Neural crest cell (in vitro differentiated cells): ENCODE results near the gene CTRB1. TPM values are rescaled to one million over a fixed set of nuclear protein-coding genes. Genes with fewer than 3 reads are reported as not detected.
A peak's percentile ranks its signal among the peaks of the same experiment; 100 is the strongest.
"Not testable (repeated sequence)": the region's sequence is repeated elsewhere in the genome, so short reads cannot be mapped to it uniquely, and the experiment has no call there.

ENCODE experiments used
- DNase-seq: peaks from one replicate; pipeline ENCODE4 v3.0.0; 2021; ENCODE audit warnings: low read depth, mixed read lengths, low spot score
- H3K27ac Mint-ChIP-seq: one replicate; pipeline ENCODE4 v1.8.0; 2021; ENCODE audit warnings: mild to moderate bottlenecking, mixed read lengths; ENCODE audit not compliant: unreplicated experiment
- H3K27me3 Mint-ChIP-seq: 2 replicates; pipeline ENCODE4 v1.8.0; 2021; ENCODE audit warnings: low read depth, mild to moderate bottlenecking, mixed read lengths
- H3K36me3 Mint-ChIP-seq: 2 replicates; pipeline ENCODE4 v1.8.0; 2021; ENCODE audit warnings: low read depth, mild to moderate bottlenecking, mixed read lengths
- H3K4me1 Mint-ChIP-seq: 2 replicates; pipeline ENCODE4 v1.8.0; 2021; ENCODE audit warnings: mixed read lengths
- H3K4me3 Mint-ChIP-seq: one replicate; pipeline ENCODE4 v1.8.0; 2021; ENCODE audit warnings: mild to moderate bottlenecking, mixed read lengths
- H3K9me3 Mint-ChIP-seq: 2 replicates; pipeline ENCODE4 v1.8.0; 2021; ENCODE audit warnings: mixed read lengths
- total RNA-seq: library from RNA; stranded (reverse); gene quantifications from 2 replicates; pipeline ENCODE4 v1.2.1, GENCODE V29; 2021
- TF ChIP-seq, protein P1 (sequence below): fragments of 200-600 bp; sonication (generic); conservative IDR thresholded peaks from 2 replicates; pipeline ENCODE4 v1.5.0; 2021; ENCODE audit warnings: antibody characterized with exemption, mild to moderate bottlenecking

CTRB1 gene
- total RNA-seq, 1 donor from 2014 or later, result not detected

DNA sequence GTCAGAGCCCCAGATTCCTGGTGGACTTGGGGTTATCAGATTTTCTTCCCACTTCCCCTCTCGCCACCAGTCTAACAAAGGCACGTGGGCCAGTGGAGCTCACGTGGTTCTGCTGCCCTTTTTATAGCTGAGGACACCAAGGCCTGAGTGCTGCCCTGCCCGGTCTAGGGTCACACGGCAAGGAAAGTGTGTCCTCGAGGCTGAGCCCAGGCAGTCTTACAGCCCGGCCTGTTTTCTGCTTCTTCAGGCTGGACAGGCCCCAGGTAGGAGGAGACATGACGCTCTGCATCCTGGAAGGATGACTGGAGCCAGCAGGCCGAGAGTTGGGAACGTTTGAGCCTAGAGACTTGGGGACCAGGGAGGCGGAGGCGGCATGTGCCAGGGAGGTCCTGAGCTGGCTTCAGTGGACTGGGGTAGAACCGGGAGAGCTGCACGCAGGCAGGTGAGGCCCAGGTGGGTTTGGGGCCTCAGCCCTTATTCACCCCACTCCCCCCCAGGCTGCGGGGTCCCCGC, 3.5 kb downstream of the CTRB1 start:
- H3K4me3 Mint-ChIP-seq, result no peak overlapping the region
- H3K27me3 Mint-ChIP-seq, result peaks cover 3% of the 10 kb centered on the region
- H3K27ac Mint-ChIP-seq, result no peak overlapping the region
- no peak for DNase-seq
- no peaks in the 10 kb centered on the region for H3K9me3 Mint-ChIP-seq
- H3K4me1 Mint-ChIP-seq, result no peaks in the 10 kb centered on the region
- H3K36me3 Mint-ChIP-seq, result no peaks in the 10 kb centered on the region
- TF ChIP-seq, protein P1, sequence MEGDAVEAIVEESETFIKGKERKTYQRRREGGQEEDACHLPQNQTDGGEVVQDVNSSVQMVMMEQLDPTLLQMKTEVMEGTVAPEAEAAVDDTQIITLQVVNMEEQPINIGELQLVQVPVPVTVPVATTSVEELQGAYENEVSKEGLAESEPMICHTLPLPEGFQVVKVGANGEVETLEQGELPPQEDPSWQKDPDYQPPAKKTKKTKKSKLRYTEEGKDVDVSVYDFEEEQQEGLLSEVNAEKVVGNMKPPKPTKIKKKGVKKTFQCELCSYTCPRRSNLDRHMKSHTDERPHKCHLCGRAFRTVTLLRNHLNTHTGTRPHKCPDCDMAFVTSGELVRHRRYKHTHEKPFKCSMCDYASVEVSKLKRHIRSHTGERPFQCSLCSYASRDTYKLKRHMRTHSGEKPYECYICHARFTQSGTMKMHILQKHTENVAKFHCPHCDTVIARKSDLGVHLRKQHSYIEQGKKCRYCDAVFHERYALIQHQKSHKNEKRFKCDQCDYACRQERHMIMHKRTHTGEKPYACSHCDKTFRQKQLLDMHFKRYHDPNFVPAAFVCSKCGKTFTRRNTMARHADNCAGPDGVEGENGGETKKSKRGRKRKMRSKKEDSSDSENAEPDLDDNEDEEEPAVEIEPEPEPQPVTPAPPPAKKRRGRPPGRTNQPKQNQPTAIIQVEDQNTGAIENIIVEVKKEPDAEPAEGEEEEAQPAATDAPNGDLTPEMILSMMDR, result no peak

GRCh38 chr16:75223129-75223528, 4.3 kb downstream of the CTRB1 start:
- H3K27ac Mint-ChIP-seq, H3K4me1 Mint-ChIP-seq, H3K27me3 Mint-ChIP-seq, H3K4me3 Mint-ChIP-seq, H3K36me3 Mint-ChIP-seq, H3K9me3 Mint-ChIP-seq, DNase-seq: not testable (repeated sequence)

- Mint-ChIP-seq H3K27ac (peak overlapping the region; percentile 92), H3K27me3 (peaks cover 3% of the 10 kb centered on the region), H3K4me1 (no peaks in the 10 kb centered on the region), H3K4me3 (peak overlapping the region; percentile 57), H3K36me3 (no peaks in the 10 kb centered on the region), H3K9me3 (no peaks in the 10 kb centered on the region)
- no peak for DNase-seq
- TF ChIP-seq, protein P1, result no peak
Measured at GRCh38 chr16:75224306-75225082, 5.7 kb downstream of the CTRB1 start.

DNA sequence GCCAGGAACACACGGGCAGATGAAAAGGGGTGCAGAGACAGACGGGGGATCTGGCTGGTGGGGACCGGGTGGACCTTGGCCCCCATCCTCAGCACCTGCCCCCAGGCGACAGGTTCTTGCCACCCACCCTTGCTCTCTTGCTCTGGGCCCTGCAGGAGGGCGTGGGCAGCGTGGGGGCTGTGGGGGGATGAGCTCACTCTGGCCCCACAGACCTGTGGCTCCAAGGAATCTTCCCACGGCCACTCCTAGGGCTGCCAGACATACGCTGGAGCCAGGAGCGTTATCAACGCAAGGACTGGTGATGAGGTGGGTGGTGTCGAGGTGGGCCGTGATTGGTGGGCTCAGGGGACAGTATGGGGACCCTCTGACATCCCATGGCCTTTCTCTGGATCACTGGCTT, 6.3 kb downstream of the CTRB1 start:
- TF ChIP-seq, protein P1, result no peak
- Mint-ChIP-seq H3K27me3 (peaks cover 3% of the 10 kb centered on the region), H3K4me1 (no peaks in the 10 kb centered on the region), H3K27ac (no peak overlapping the region), H3K4me3 (no peak overlapping the region), H3K36me3 (no peaks in the 10 kb centered on the region), H3K9me3 (no peaks in the 10 kb centered on the region)
- no peak for DNase-seq

GRCh38 chr16:75225678-75226515, 7.1 kb downstream of the CTRB1 start:
- Mint-ChIP-seq H3K4me1 (peaks cover 5% of the 10 kb centered on the region), H3K36me3 (no peaks in the 10 kb centered on the region), H3K27ac (no peak overlapping the region), H3K4me3 (peak overlapping the region; percentile 34), H3K9me3 (no peaks in the 10 kb centered on the region), H3K27me3 (peaks cover 6% of the 10 kb centered on the region)
- no peak for DNase-seq
- TF ChIP-seq, protein P1, result no peak
